Activated CD8-positive, alpha-beta memory T cell treated with anti-CD3 and anti-CD28 coated beads, Interleukin-2, amount 50 U/mL, for 24 hours (primary cell): Measurements from ENCODE around the gene CTDSP2.

Source experiments
- DNase-seq: peaks from one replicate; pipeline ENCODE4 v3.0.0-alpha.2; 2020; ENCODE audit errors: extremely low read depth

The CTDSP2 gene

DNA sequence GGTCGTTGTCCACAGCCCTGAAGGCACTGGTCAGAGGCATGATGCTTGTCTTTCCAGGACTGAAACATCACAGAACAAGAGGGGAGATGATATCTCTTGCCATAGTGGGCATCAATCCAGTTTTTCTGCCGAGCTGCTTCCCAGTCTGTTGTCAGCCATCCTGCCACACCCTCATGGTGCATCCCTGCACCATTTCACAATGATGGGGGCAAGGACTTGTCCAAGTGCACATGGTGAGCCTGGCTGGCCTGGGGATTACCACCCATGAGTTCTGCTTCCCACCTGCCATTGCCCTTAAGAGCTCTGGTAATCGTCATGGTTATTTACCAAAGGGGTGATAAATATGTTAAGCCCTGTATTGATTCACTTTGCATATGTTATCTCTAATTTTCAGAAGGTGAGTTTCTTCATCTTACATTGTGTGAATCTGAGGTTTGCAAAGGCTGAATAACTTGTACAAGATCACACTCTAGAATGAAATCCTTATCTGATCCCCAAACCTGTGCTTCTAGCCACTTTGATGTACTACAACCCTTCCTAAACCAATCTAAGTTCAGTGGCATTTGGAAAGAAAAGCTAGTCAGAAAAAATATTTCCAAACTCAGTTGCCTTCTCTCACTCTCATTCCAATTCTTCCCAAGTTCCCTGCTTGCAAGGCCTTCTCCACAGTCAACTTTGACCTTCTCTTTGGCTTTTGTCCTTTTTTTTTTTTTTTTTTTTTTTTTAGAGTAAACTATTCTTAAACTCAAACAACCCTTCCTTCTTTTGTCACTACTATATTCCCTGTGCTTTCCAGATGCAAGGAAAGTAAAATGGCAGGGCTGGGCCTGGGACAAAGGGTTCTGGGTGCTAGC is 30.3 kb downstream of the CTDSP2 start:
- no peak for DNase-seq

DNA sequence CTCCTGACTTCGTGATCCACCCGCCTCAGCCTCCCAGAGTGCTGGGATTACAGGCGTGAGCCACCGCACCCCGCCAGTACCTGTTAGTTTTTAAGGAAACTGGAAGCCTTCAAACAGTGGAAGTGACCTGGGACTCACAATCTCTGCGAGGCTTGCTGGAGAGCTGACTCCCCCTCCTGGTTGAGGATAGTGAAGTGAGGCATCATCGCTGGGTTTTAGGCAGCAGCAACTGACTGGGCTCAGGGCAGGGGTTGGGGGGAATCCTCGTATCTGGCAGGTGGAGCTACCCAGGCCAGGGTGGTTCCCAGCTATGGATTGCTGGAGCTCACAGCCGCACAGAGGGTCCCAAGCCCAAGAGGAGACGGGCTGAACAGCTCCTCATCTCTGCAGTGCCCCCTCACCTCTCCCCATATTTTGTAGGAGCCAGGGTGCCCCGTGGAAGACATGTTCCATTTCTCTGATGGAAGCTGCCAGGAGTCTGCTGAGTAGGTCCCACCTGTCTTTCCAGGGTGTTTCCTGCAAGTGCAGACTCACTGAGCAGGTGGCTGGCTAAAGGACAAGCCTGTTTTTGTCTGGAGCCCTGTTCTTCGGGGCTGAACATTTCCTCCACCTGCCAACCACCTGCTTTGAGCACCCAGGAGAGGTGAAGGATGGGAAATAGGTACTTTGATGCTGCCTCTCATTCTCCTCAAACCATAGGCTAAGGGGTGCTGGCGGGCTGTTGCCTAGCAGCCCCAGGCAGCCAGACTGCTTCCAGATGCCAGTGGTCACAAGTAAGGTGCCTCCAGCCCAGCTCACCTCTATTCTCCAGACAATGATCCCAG is 31.1 kb downstream of the CTDSP2 start:
- no peak for DNase-seq

DNA sequence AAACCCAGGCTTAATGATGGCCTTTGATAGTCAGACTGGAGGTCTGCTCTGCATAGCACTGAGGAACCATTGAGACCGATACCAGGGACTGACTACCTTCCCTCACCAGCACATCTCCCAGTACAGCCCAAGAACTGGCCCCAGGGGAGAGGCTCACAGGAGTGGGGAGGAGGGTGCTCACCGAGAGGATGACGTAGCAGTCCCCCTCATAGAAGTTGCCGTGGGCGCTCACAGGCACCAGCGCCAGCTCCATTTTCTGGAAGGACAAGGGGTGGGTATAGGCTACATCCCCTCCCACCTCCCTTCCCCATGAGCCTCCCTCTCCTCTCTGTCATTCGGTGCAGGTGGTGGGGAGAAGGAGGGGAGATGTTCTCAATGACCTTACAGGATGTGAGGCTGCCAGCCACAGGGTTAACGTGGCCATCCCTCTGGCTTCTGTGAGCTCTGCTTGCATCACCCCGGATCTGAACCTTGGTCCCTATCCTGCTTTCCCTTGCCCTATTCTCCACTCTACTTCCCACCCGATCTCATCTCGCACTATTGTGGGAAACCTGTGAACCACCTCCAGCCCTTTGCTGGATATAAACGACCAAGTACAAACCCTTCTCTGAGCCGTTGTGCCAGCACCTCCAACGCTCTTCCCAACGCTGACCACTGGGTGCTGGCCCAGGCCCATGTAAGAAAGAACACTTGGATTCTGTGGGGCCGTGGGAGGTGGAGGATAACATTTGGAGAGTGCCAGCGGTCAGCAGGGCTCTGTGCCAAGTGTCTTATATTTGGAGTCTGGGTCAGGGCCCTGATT is 32.4 kb downstream of the CTDSP2 start:
- no peak for DNase-seq

DNA sequence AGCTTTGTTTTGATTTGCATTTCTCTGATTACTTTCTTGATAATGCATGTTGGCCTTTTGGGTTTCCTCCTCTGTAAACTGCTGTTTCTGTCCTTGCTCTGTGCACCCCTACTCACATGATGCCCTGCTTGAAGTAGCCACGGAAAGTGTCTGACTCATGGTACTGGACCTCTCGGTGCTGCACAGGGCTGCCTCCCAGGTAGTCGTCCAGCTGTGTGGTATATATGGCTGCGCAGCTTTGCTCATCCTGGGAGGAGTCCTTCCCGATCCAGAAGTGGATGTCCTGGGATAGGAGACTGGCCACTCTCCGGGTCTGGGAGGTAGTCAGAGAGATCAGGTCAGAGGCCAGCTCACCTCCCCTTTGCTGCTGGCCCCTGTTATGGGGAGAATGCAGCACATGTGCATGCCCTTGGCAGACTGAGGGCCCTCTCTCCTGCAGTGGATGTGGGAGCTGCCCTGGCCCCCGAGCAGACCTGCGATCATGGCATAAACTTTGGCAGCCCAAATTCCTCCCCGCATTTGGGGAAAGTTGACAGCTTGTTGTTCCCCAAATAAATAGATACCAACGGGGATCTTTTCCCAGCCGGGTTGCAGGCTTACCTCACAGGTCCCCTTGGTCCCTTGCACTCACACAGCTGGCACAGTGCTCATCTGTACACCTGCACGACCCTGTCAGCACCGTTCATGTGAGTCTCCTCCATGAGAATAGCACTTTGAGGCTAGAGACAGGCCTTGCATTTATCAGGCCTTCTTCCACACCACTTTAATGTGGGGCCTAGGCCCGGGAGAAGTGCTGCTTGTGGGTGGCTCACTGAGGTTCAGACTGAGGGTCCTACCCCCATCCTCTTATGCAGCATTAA is 33.2 kb downstream of the CTDSP2 start:
- no peak for DNase-seq

DNA sequence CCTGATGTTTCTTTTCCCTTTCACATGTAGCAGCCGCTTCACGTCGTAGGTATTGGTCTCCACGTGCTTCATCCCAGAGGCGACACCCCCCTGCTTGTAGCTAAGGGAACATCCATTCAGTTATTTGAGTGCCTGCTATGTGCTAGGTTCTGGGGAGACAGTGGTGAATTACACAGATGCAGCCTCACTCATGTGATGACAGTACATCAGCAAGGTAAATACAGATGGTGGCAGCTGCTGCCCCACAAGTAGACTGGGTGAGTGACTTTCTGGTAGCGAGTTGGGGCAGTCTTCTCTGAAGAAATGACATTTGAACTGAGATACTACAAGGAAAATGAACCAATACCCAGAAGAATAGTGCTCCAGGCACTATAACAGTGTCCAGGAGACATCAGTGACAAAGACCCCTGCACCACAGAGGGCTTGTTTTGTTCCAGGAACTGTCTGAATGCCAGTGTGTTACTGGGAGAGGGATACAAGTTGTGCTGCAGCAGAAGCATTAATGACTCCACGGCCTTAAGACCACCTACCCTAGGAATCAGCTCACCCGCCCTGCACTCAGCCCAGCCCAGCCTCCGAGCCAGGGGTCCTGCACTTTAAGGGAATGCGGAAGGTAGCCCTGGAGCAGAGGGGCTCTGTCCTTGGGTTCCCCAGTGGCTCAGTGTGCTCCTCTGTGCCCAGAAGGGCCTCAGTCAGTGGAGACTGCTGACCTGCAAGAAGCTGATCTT is 35.3 kb downstream of the CTDSP2 start:
- no peak for DNase-seq

DNA sequence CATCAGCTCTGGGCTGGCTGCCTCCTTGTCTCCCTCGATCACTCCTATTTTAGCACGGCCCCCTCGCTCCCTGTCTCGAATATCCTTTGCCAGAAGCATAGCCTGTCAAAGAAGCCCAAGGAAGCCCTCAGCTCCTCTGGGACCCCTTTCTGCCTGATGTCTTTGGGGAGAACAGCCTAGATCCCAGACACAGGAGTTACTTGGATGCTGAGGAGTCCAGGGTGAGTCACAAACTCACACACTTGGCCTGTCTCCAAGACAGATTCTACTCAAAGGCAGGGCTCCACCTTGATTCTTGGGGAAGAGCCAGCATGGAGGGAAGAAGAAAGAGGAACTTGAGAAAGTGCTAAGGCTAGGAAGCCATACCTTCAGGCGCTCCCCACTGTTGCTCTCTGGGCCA is 36.1 kb downstream of the CTDSP2 start:
- no peak for DNase-seq

DNA sequence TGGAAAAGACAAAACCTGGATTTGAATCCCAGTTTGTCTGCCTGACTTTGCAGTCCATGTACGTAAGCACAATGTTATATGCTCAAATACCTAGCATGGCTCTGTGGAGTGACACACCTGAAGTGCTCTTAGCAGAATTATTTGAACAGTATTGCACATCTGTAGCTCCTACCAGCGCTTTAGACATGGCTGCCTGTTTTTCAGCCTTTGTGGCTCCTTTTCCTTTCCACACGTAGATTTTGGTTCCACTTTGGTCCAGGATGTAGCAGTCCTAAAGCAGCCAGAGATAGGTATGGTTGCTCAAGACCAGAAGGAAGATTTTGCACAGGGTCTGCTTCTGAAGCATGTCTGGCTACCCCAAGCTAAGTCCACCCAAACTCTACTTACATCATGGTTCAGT is 37.1 kb downstream of the CTDSP2 start:
- DNase-seq, result no peak

DNA sequence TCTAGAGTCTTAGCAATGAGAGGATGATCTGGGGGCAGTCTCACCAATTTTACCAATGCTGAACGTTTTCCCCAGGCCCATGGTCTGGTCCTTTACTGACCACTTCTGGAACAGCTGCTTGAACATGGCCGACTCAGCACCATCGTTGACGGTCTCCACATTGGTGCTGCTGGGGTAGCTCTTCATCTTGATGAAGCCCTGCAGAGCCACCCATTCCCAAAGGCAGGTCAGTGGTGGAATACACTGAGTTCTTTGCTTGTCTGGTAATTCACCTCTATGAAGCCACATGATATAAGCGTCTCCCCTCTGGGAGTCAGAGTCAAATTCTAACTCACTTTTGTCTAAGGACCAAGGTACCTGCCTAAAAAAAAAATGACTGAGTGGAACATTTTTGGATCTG is 38.2 kb downstream of the CTDSP2 start:
- DNase-seq, result no peak

DNA sequence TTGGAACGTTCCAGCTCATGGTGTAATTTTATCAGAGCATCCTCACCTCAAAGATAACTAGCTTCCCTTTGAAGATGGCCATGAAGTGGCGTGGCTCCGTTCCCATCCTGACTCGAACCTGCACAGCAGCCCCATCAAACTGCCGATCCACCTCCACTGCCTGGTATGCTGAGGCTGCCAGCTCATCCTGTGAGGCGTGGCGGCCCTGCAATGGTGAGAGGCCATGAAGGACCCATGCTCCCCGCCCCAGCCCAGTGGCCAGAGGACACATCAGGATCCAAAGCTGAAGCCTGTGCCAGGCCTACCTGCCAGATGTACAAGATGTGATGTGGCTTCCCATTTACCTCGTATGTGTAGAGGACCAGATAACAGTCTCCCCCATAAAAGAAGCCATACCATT is 39.2 kb downstream of the CTDSP2 start:
- DNase-seq, result no peak

DNA sequence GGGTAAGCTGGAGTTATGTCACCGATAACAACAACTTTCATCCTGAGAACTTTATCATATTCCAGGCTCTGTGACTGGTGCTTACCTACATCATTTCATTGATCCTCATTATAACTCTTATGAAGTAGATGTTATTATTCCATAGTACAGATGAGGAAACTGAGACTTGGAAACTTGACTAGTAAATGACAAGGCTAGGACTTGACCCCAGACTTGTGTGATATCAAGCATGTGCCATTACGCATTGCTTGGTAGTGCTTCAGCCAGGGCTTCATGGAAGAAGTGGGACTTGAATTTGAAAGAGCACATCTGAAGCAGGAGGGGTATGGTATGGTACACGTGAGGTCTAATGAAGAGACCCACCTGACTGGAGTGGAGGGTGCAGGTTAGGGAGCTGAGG is 39.9 kb downstream of the CTDSP2 start:
- DNase-seq, result no peak

DNA sequence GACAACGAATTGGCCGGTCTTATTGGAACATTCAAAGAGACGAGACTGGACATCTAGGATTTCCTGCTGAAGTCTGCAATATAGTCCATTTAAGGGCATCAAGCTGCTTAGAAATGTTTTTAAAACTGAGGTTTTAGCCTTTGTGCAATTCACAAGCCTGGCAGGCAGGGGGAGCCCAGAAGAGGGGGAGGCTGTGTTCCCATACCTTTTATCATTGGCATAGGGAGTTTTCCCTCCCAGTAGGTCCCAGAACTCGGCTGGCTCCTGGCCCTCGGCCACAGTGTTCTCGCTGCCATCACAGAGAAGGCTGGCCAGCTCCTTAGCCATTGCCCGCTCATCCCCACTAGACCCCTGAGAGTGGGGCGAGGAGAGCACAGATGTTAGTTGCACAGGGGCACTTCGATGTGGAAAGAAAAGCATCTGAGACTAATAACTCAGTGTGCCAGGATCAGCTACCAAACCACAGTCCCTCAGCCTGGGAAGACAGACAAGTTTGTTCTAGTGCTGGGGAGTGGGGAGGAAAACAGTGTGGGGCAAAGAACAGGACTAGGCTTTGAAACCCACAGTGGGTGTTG is 43.1 kb downstream of the CTDSP2 start:
- DNase-seq, result no peak

DNA sequence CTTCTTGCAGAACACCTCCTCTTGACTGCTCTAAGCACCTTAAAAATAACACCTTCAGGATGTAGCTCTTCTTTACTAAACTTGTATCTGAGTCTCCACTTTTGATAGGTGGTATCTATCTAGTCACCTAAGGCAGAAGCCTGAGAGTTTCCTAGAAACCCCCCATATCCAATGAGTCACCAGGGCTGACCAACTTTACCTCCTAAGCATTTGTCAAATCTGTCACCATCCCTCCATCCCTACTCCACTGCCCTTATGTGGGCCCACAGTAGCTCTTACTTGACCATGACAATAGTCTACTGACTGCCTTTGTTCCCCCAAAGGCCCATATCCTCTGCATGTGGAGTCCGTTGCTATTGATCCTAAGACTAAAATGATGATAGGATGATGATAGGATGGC is 43.9 kb downstream of the CTDSP2 start:
- DNase-seq, result no peak

DNA sequence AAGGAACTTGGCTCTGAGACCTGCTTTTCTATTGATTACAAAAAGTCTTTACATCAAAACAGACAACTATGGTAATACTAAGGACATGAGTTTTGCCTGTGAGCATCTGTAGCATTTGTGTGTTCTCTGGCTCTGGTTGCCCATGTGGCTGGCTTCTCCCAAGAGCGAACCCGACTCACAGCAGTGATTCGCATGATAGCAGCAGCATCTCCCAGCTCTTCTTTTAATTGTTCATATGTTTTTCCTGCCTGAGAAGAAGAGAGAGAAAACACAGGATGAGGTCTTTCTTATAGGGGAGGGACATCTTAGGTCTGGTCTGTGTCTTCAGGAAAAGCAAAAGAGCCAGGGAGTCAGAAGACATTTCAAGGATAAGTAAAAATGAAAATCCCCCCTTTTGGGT is 45.6 kb downstream of the CTDSP2 start:
- DNase-seq, result no peak

DNA sequence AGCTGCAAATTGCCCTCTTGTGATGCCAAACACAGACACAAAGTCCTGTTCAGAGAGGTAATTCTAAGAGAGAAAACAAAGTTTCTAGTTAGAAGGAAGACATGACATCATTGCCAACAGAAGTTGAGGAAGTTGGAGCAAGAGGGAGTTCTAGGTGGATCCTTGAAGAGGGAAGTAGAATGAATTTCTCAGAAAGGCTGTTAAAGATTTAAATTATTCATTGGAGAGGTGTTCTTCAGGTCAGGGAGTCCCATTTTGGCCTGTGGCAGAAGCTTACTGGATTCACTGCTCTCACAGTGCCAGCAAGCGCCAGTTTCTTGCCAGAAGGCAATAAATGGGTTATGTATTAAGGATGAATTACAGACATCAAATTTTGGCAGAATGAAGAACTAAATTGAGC is 48.6 kb downstream of the CTDSP2 start:
- DNase-seq, result no peak

DNA sequence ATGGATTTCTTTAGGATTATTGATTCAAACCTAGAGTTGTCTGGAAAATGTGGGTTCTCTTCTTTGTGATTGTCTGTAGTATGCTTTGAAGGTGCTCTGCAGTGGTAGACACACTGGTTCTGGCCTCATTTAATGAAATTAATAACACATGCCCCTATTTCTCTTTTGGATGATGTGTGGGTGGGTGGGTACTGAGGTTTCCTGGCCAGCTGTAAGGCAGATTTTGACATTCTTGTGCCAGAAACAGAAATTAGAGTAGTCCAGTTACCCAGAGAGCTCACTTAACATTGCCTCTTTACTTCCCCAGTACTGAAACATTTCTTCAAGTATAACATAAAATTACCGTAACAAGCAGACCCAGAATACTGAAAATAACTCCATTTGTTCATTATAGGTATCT is 49.5 kb downstream of the CTDSP2 start:
- DNase-seq, result no peak

DNA sequence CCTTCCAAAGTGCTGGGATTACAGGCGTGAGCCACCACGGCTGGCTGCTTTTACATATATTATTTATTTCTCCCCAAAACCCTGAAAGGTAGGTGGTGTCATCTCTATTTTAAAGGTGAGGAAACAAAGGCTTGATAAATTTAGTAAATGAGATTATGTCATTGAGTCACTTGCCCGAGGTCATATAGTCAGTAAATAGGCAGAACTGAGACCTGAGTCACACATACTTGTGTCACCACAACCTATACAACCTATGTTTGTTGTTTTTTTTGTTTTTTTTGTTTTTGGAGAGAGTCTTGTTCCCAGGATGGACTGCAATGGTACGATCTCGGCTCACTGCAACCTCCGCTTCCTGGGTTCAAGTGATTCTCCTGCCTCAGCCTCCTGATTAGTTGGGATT is 51.2 kb downstream of the CTDSP2 start:
- DNase-seq, result no peak

DNA sequence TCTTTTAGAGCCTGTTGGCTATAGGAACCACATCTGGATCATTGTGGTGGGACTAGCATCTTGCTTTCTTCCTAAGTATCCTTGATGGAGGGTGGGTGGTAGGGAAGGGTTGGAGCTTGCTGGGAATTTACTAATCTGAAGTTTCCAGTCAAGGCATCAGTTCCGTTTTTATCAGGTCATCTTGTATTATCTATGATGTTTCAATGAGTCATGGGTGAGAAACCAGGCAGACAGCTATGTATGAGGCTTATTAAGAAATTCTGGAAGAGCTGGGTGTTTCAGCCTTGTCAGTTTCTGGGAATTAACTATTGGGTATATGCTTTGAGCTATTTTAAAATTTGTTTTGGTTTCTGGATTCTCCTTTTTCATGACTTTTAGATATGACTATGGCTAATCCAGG is 52.6 kb downstream of the CTDSP2 start:
- no peak for DNase-seq

DNA sequence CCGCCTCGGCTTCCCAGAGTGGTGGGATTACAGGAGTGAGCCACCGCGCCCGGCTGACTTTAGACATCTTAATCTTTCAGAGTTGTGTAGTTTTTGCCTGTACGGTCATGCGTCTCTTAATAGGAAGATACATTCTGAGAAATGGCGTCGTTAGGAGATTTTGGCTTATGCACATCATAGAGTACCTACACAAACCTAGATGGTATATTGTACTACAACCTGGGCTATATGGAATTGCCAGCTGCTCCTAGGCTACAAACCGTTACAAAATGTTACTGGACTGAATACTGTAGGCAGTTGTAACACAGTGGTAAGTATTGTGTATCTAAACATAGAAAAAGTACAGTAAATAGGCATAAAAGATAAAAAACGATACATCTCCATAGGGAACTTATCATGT is 62.7 kb downstream of the CTDSP2 start:
- DNase-seq, result no peak

DNA sequence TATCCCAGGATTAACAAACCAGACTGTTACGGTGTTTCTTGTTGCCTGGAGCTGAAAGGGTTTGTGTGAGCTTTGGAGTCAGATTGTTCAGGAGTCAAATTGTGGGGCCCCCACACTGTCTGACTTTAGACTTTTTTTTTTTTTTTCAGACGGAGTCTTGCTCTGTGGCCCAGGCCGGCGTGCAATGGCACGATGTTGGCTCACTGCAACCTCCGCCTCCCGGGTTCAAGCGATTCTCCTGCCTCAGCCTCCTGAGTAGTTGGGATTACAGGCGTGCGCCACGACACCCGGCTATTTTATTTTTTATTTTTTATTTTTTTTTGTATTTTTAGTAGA is 63.1 kb downstream of the CTDSP2 start:
- no peak for DNase-seq
